ENCODE data around the gene FASTK.

The FASTK gene

DNA sequence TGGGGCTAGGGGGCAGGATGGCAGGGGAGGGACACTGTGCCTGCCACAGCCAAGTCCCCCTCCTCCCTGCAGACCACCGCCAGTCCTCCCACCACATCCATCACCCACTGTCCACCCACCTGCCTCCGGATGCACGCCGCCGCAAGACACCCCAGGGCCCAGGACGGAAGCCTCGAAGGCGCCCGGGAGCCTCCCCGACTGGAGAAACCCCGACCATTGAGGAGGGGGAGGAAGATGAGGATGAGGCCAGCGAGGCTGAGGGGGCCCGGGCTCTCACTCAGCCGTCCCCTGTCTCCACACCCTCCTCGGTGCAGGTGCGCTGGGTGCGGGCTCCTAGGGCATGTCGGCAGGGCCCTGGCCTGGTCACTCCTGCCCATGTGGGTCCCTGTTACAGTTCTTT lies 16.2 kb downstream of the FASTK start:
- DNase-seq (ENCODE audit: low read depth in 2 of 2) = no peak

- DNase-seq (ENCODE audit: low read depth in 2 of 2) = no peak
Measured at GRCh38 chr7:151063212-151063561, 17.4 kb downstream of the FASTK start.

GRCh38 chr7:151062399-151063211 lies 18.0 kb downstream of the FASTK start:
- DNase-seq (ENCODE audit: low read depth in 2 of 2) = no peak

GRCh38 chr7:151062111-151062398 lies 18.6 kb downstream of the FASTK start:
- no peak for DNase-seq (ENCODE audit: low read depth in 2 of 2)

DNA sequence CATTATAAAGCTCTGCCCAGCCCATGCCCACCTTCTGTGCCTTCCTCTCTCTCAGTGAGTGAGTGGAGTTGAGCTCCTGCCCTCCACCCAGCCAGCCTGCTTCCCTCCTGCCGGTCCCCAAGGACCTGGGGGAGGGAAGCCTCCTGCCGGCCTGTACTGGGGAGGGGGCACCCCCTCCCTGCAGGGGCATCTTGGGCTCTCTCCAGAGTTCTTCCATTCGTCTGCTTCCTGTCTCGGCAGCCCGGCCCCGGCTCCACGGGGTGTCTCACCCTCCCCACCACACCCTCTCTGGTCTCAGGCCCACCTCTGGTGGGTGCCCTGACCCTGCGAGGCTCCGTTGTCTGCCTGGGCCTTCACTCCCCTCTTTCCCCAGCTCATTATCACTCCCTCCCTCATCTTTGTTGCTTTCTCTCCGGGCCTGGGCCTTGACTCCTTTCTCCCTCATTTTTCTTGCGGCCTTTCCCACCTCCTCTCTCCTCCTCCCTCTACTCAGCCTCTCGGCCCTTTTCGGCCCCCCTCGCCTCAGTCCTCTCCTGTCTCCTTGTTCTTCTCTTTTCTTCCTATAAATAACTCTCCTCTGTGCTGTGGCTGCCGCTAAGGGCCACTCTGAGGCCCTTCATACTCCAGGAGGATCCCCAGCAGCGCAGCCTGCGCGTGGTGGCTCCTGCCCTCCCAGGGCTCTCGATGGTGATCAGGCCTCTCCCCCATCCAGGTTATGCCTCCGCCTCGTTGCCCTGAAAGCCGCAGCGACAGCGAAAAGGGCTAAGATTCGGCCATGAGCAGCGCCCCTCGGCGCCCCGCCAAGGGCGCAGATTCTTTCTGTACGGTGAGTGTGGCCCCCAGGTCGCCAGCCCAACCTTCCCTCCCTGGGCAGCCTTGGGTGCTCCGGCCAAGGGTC lies 19.1 kb downstream of the FASTK start:
- DNase-seq (ENCODE audit: low read depth in 2 of 2) = no peak

GRCh38 chr7:151060416-151061212 lies 20.0 kb downstream of the FASTK start:
- DNase-seq (ENCODE audit: low read depth in 2 of 2) = no peak

GRCh38 chr7:151060113-151060415 lies 20.5 kb downstream of the FASTK start:
- no peak for DNase-seq (ENCODE audit: low read depth in 2 of 2)

DNA sequence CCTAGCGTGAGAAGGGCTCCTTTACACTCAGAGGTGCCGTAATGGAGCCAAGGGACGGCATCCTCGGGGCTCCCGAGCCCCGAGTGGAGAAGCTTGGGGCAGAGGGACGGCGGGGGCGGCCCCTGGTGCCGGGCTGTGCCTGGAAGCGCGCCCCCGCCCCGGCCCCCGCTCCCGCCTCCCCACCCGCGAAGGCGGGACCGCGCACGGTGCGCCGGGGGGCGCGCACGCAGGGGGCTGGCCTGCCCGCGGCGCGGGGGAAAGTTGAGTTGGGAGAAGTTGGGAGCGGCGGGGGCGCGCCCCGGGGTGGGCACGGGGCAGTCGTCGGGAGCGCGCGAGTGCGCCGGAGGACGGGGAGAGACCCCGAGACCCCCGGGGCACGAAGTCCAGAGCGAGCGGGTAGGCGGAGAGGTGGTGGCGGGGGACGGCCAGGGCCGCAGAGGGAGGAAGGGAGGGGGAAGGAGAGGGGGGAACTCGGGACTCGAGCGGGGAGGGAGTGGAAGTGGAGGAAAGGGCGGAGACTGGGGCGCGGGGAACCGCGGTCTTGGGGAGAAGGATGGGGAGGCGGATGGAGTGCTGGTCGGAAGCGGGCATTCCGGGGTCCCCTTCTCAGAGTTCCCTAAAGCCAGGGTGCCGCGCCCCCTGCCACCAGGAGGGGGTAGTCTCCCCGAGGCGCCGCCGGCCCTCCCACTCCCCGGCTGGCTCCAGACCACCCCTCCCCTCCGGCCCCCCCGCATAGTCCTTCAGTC lies 21.1 kb downstream of the FASTK start, which contains the start of gene SLC4A2:
Gene SLC4A2 (plus strand): TSS at position 223 of the 746 bp plus-strand sequence. CDS start 2,399 bp downstream, outside the sequence.
- DNase-seq (ENCODE audit: low read depth in 2 of 2) = peak; percentile 50 to 63

DNA sequence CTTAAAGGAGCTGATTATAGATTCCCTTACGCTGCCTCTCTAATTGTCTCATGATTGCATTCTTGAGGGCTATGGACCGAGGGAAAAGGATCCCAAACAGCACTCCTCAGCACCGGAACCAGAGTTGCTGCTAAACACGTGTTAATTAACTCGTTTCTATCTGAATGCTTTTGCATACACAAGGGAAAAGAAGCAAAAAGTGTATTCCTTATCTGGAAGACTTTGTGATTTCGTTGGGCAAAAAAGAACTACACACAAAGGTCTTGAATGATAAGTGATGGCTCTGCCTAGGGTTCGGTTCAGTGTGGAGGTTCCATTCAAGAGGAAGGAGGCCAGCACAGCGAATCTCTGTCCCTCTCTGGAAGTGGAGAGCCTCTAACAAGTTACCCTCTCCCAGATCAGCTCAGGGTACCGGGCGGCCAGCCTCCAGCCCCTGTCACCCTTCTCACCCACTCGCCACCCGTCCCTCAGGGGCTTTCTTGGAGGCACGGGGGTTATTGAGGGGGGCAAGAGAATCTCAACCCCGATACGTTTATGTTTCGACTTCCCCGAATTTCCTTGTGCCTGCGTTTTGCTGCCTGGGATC lies 21.7 kb downstream of the FASTK start:
- no peak for DNase-seq (ENCODE audit: low read depth in 2 of 2)

DNA sequence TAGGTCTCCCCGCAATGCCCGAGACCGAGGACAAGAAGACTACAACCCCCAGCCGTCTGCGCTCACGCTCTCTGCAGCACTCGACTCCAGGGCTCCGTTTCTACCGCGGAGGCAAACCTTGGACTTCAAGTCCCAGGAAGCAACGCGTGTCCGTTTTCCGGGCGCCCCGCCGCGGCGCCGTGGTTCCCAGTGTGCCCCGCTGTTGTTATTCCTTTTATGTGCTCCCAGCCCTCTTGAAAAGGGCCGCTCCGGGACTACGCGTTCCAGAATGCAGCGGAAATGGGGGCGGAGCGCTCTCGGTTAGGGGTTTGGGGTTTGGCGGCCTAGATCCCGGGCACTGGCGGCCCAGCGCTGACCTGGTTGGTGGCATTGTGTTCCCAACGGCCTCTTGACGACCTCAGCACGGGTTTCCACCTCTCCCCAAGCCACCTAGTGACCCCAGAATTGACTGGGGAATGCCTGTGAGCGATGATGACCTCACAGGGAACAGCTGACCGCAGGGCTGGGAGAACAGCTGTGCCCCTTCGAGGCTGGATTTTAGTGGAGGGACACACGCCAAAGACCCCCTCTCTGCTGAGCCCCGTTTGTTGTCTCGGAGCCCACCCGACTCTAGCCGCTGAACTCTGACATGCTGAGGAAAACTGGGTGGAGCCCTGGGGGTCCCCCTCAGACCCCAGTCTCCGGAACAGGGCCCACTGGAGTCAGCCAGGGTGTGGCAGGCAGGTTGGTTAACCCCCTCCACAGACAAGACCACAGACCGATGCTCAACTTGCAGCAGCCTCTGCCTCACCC lies 22.4 kb downstream of the FASTK start:
- DNase-seq (ENCODE audit: low read depth in 2 of 2) = peak; percentile 93 to 94

DNA sequence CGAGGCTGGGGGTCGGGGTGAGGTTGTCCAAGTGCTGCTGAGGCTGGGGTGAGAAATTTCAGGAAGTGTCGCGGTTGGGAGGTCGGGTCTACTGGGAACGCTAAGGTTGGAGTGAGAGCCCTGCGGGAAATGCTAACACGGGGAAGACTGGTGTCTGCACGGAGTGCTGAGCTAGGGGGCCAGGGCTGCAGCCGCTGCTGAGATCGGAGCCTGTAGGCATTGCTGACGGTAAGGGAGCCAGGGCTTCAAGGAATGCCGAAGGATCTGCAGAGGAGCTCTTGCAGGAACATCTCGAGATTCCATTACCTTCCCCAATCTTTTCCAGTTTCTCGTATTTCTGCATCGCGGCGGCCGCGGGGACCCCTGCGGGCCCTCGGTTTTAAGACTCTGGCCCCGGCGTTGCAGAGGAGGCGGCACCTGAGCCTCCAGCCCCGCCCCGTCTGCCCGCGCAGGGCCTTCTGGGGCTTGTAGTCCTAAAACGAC lies 23.1 kb downstream of the FASTK start, which contains the start of gene CDK5:
Gene CDK5 (minus strand): TSS at position 392 of the 483 bp plus-strand sequence. CDS start 49 bp downstream, at position 343.
- no peak for DNase-seq (ENCODE audit: low read depth in 2 of 2)

GRCh38 chr7:151056666-151057505 lies 23.7 kb downstream of the FASTK start:
- DNase-seq (ENCODE audit: low read depth in 2 of 2) = no peak

- no peak for DNase-seq (ENCODE audit: low read depth in 2 of 2)
Measured at GRCh38 chr7:151056283-151056665, 24.3 kb downstream of the FASTK start.

GRCh38 chr7:151053751-151054150 lies 26.9 kb downstream of the FASTK start:
- no peak for DNase-seq (ENCODE audit: low read depth in 2 of 2)

DNA sequence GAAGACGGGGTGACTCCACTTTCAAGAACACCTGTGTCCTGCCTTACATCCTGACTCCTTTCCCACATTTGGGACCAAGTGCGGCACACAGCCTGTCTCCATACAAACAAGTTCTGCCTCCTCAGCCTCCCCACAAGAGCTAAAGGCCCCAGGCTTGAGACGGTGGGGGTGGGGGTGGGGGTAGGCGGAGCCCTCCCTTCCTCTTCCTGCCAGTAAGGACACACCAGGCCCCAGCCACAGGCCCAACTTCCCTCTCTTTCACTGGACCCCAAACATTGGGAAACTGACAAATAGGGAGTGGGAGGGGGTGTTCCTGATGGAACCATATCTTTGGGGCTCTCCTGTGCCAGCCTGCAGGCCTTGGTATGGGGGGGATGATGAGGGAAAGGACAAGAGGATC lies 27.5 kb downstream of the FASTK start:
- no peak for DNase-seq (ENCODE audit: low read depth in 2 of 2)

GRCh38 chr7:151051108-151051507 lies 29.5 kb downstream of the FASTK start:
- no peak for DNase-seq (ENCODE audit: low read depth in 2 of 2)

- no peak for DNase-seq (ENCODE audit: low read depth in 2 of 2)
Measured at GRCh38 chr7:151048911-151049463, 31.6 kb downstream of the FASTK start.

DNA sequence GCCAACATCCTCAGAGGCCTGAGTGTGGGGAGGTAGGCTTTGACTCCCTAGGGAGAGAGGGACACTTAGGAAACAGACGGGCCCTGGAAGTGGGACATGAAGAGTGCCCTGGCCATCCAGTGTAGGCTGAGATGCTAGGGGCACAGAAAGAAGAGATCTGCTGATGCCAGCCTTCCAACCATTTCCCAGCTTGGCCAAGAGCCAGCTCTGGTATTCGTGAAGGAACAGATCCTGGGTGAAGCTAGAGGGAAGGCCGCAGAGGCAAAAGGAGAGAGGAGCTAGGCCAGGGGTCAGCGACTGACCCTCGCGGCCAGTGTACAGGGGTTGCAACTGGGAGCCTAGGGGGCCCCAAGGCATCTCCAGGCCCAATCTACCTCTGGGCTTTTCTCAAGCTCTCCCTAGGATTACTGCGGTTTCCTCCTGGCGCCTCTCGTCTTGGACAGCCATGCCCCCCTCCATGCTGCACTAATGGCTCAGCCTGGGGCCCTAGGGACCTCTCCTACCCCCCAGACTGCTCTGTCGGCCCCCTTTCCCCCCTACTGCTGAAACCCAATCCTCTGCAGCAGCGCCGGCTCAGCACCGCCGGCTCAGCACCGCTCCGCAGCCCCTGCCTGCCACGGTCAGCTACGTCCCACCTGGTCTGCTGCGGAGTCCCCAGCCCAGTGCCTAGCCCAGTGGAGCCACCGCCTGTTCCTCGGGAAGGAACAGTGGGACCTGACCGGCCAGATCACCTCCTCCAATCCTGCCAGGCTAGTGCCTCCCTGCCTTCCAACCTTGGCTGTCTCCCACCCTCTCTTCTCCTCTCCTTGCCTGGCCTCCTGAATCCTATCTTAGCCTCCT lies 32.4 kb downstream of the FASTK start, which contains the start of gene ASIC3:
Gene ASIC3 (plus strand): TSS at position 556 of the 840 bp plus-strand sequence. CDS start 355 bp downstream, outside the sequence.
- no peak for DNase-seq (ENCODE audit: low read depth in 2 of 2)

All from activated CD4-positive, alpha-beta T cell treated with anti-CD3 and anti-CD28 coated beads for 24 hours (primary cell).